Thyroid gland (tissue), 4 donors: ENCODE measurements around the gene TTC9C.
A peak's percentile ranks its signal among the peaks of the same experiment; 100 is the strongest.

Source experiments
- POLR2A ChIP-seq, 2 donors: fragments of 450-650 bp; IDR thresholded peaks; one replicate each; pipeline ENCODE4 v1.6.1; 2017; ENCODE audit warnings: antibody characterized with exemption in 2 of 2, mild to moderate bottlenecking in 2 of 2, moderate library complexity in 1 of 2
- TF ChIP-seq, protein P1 (sequence below), 6 experiments: fragments of 200-600 bp in 3 of 6; fragments of 450-650 bp in 3 of 6; sonication (generic) in 3 of 6; IDR thresholded peaks; one replicate each; pipeline ENCODE4 v1.5.1; 2016 to 2019; ENCODE audit warnings: antibody characterized with exemption in 6 of 6, mild to moderate bottlenecking in 2 of 6, inconsistent platforms in 1 of 6, moderate library complexity in 1 of 6

DNA sequence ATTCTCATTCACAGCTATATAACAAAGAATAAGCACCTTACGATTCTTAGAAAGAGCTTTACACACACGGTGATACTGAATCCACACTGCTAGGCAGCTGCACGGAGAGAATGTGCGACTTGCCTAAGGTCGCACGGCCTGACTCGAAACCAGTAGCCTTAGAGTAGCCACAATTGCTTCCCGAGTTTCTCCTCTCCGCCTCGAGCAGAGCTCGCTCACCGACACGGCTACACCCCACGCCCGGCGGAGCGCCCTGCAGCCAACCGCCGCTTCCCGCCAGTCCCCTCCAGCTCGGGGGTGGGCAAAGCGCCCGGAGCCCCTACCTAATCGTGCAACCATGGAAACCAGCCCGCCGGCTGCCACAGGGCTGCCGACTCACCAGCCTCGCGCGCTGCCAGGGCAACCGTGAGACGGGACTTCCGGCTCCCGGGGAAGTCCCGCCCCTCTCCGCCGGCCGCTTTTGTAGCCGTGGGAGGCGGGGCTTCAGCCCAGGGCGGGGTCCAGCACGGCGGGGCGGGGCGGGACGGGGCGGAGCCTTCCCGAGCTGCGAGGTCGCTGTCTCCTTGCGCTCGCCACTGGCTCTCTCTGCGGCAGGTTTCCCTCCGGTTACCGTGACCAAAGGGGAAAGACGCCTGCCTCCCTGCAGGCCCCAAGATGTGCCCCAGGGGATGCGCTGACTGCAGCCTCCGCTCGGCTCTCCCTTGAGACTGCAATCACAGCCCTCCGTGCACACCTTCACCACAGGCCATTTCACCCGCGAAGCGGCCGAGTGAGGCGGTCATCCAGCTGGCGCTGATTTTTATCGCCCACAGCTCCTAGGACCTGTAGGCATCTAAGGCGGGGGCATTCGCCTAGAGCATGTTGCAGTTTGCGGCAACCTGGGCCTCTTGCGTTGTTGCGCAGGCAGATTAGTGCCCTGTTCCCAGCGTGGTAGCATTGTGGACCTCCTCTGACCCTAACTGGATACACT, 22.1 kb upstream of the TTC9C start:
- TF ChIP-seq, protein P1, sequence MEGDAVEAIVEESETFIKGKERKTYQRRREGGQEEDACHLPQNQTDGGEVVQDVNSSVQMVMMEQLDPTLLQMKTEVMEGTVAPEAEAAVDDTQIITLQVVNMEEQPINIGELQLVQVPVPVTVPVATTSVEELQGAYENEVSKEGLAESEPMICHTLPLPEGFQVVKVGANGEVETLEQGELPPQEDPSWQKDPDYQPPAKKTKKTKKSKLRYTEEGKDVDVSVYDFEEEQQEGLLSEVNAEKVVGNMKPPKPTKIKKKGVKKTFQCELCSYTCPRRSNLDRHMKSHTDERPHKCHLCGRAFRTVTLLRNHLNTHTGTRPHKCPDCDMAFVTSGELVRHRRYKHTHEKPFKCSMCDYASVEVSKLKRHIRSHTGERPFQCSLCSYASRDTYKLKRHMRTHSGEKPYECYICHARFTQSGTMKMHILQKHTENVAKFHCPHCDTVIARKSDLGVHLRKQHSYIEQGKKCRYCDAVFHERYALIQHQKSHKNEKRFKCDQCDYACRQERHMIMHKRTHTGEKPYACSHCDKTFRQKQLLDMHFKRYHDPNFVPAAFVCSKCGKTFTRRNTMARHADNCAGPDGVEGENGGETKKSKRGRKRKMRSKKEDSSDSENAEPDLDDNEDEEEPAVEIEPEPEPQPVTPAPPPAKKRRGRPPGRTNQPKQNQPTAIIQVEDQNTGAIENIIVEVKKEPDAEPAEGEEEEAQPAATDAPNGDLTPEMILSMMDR (IDR thresholded peaks at IDR 0.05) = no peak
- TF ChIP-seq POLR2A (IDR thresholded peaks at IDR 0.05) = peak in 1 of 2 donors; percentile 66
